ENCODE results near the gene DOCK7.

DOCK7 gene

GRCh38 chr1:62599044-62599443, 89.1 kb downstream of the DOCK7 start:
- no peak overlapping the region for H3K27ac ChIP-seq
- TF ChIP-seq CTCF (IDR thresholded peaks at IDR 0.05): no peak

GRCh38 chr1:62597281-62597680, 90.9 kb downstream of the DOCK7 start, which contains the start of gene ANGPTL3:
Gene ANGPTL3 (plus strand): TSS chr1:62597520. CDS start chr1:62597567, 47 bp downstream.
- no peak within 1 kb of the TSS for H3K4me3 ChIP-seq (ENCODE audit: low read depth in 1 of 2, low read length in 1 of 2)
- H3K27me3 ChIP-seq: no peaks in the 10 kb centered on the region
- TF ChIP-seq CTCF (IDR thresholded peaks at IDR 0.05): no peak
- no peaks in the 10 kb centered on the region for H3K36me3 ChIP-seq
- no peaks in the 10 kb centered on the region for H3K4me1 ChIP-seq (ENCODE audit: control insufficient read depth in 1 of 2, insufficient read depth in 1 of 2, low read depth in 1 of 2, low read length in 1 of 2)
- H3K9me3 ChIP-seq: no peaks in the 10 kb centered on the region
- no peak within 1 kb of the TSS for H3K27ac ChIP-seq

More at GRCh38 chr1:62599044-62599443, 89.1 kb downstream of the DOCK7 start:
- no peaks in the 10 kb centered on the region for H3K4me1 ChIP-seq (ENCODE audit: control insufficient read depth in 1 of 2, insufficient read depth in 1 of 2, low read depth in 1 of 2, low read length in 1 of 2)
- H3K9me3 ChIP-seq: no peaks in the 10 kb centered on the region
- H3K27me3 ChIP-seq: no peaks in the 10 kb centered on the region
- no peaks in the 10 kb centered on the region for H3K36me3 ChIP-seq
- H3K4me3 ChIP-seq (ENCODE audit: low read depth in 1 of 2, low read length in 1 of 2): no peak overlapping the region

GRCh38 chr1:62595647-62596046, 92.5 kb downstream of the DOCK7 start:
- TF ChIP-seq CTCF (IDR thresholded peaks at IDR 0.05): no peak

GRCh38 chr1:62593825-62594394, 94.3 kb downstream of the DOCK7 start:
- H3K4me3 ChIP-seq (ENCODE audit: low read depth in 1 of 2, low read length in 1 of 2): no peak overlapping the region
- H3K36me3 ChIP-seq: no peaks in the 10 kb centered on the region
- H3K27me3 ChIP-seq: no peaks in the 10 kb centered on the region
- no peak for TF ChIP-seq CTCF (IDR thresholded peaks at IDR 0.05)
- H3K9me3 ChIP-seq: no peaks in the 10 kb centered on the region
- H3K4me1 ChIP-seq (ENCODE audit: control insufficient read depth in 1 of 2, insufficient read depth in 1 of 2, low read depth in 1 of 2, low read length in 1 of 2): no peaks in the 10 kb centered on the region
- no peak overlapping the region for H3K27ac ChIP-seq

More at GRCh38 chr1:62595647-62596046, 92.5 kb downstream of the DOCK7 start:
- Histone ChIP-seq H3K4me3 (ENCODE audit: low read depth in 1 of 2, low read length in 1 of 2) (no peak overlapping the region), H3K27me3 (no peaks in the 10 kb centered on the region), H3K36me3 (no peaks in the 10 kb centered on the region), H3K9me3 (no peaks in the 10 kb centered on the region), H3K27ac (no peak overlapping the region), H3K4me1 (ENCODE audit: control insufficient read depth in 1 of 2, insufficient read depth in 1 of 2, low read depth in 1 of 2, low read length in 1 of 2) (no peaks in the 10 kb centered on the region)

GRCh38 chr1:62590970-62591368, 97.2 kb downstream of the DOCK7 start:
- no peaks in the 10 kb centered on the region for H3K9me3 ChIP-seq

More at GRCh38 chr1:62590970-62591368, 97.2 kb downstream of the DOCK7 start:
- Histone ChIP-seq H3K36me3 (no peaks in the 10 kb centered on the region), H3K27ac (no peak overlapping the region), H3K27me3 (no peaks in the 10 kb centered on the region), H3K4me1 (ENCODE audit: control insufficient read depth in 1 of 2, insufficient read depth in 1 of 2, low read depth in 1 of 2, low read length in 1 of 2) (no peaks in the 10 kb centered on the region), H3K4me3 (ENCODE audit: low read depth in 1 of 2, low read length in 1 of 2) (no peak overlapping the region)
- no peak for TF ChIP-seq CTCF (IDR thresholded peaks at IDR 0.05)
